IMR-90 (cell line): ENCODE measurements around the gene SLC35E2B. TPM values are rescaled to one million over a fixed set of nuclear protein-coding genes. Genes with fewer than 3 reads are reported as not detected.

ENCODE experiments used
- ATAC-seq: fragments of 200-7000 bp; cut with Tn5 transposase; 2 replicates; pipeline ENCODE4 v1.9.1; 2020; ENCODE audit warnings: low read depth, mild to moderate bottlenecking, moderate library complexity
- BruUV-seq: library from RNA; stranded (reverse); fragments of 400-500 nt; replicated peaks from 2 replicates; lab custom pipeline; 2021; lab: Mats Ljungman, UMichigan
- CTCF ChIA-PET: fragments of 300-600 bp; formaldehyde crosslinking; extraction: SDS; loops from one replicate; lab custom pipeline; 2021; ENCODE audit warnings: antibody characterized with exemption; lab: Yijun Ruan, JAX
- POLR2A ChIA-PET: fragments of 300-600 bp; sonication (Branson Sonifier 250); formaldehyde crosslinking; loops from one replicate; lab custom pipeline; 2022; ENCODE audit warnings: antibody characterized with exemption; ENCODE audit not compliant: unreplicated experiment; lab: Charles Lee
- DNase-seq: peaks from one replicate; pipeline ENCODE4 v3.0.0; 2013
- H2AFZ ChIP-seq: replicated peaks from 2 replicates; pipeline ENCODE3; 2013; ENCODE audit warnings: low read length, mild to moderate bottlenecking; ENCODE audit not compliant: poor library complexity
- H2AK5ac ChIP-seq: 2 replicates; pipeline ENCODE4 v1.6.1; 2013; ENCODE audit warnings: low read depth, low read length, inconsistent platforms
- H2AK9ac ChIP-seq: replicated peaks from 2 replicates; pipeline ENCODE3; 2013; ENCODE audit warnings: mild to moderate bottlenecking, low read depth, low read length, moderate library complexity; ENCODE audit not compliant: poor library complexity
- H2BK120ac ChIP-seq: 2 replicates; pipeline ENCODE4 v1.6.1; 2013; ENCODE audit warnings: low read depth, low read length, inconsistent platforms
- H2BK15ac ChIP-seq: 3 replicates; pipeline ENCODE4 v1.6.1; 2013; ENCODE audit warnings: low read depth, low read length, inconsistent platforms
- H2BK20ac ChIP-seq: 2 replicates; pipeline ENCODE4 v1.6.1; 2013; ENCODE audit warnings: low read depth, mild to moderate bottlenecking, inconsistent platforms, low read length, moderate library complexity
- H2BK5ac ChIP-seq: 2 replicates; pipeline ENCODE4 v1.6.1; 2013; ENCODE audit warnings: mild to moderate bottlenecking, low read depth, low read length, inconsistent platforms; ENCODE audit not compliant: poor library complexity, severe bottlenecking
- H3K14ac ChIP-seq: replicated peaks from 2 replicates; pipeline ENCODE4 v1.6.1; 2013; ENCODE audit warnings: low read depth, low read length, inconsistent platforms
- H3K18ac ChIP-seq: 2 replicates; pipeline ENCODE4 v1.6.1; 2013; ENCODE audit warnings: low read depth, low read length, control low read depth
- H3K23ac ChIP-seq: 2 replicates; pipeline ENCODE4 v1.6.1; 2013; ENCODE audit warnings: low read depth, low read length, inconsistent platforms
- H3K27ac ChIP-seq: 2 replicates; pipeline ENCODE4 v1.5.1; 2013; ENCODE audit warnings: mild to moderate bottlenecking, control low read depth, low read length; ENCODE audit not compliant: insufficient read depth
- H3K27me3 ChIP-seq: 2 replicates; pipeline ENCODE4 v1.6.1; 2013; ENCODE audit warnings: low read length; ENCODE audit not compliant: control insufficient read depth, insufficient read depth
- H3K36me3 ChIP-seq: 2 replicates; pipeline ENCODE4 v1.6.1; 2013; ENCODE audit warnings: low read length, mixed read lengths; ENCODE audit not compliant: control insufficient read depth, insufficient read depth
- H3K4ac ChIP-seq: 2 replicates; pipeline ENCODE4 v1.6.1; 2013; ENCODE audit warnings: low read depth, low read length, inconsistent platforms
- H3K4me1 ChIP-seq: 2 replicates; pipeline ENCODE4 v1.6.1; 2013; ENCODE audit warnings: low read length, mixed read lengths; ENCODE audit not compliant: control insufficient read depth, insufficient read depth
- H3K4me2 ChIP-seq: 2 replicates; pipeline ENCODE4 v1.6.1; 2013; ENCODE audit warnings: low read depth, mild to moderate bottlenecking, control low read depth, low read length, moderate library complexity
- H3K4me3 ChIP-seq: 2 replicates; pipeline ENCODE4 v1.5.1; 2013; ENCODE audit warnings: low read depth, mild to moderate bottlenecking, control low read depth, low read length, moderate library complexity; ENCODE audit not compliant: insufficient read depth
- H3K56ac ChIP-seq: 2 replicates; pipeline ENCODE4 v1.6.1; 2013; ENCODE audit warnings: low read length, inconsistent platforms; ENCODE audit not compliant: insufficient read depth; ENCODE audit errors: extremely low read depth
- H3K79me1 ChIP-seq, 2 experiments: 2 replicates each; pipeline ENCODE4 v1.6.1; 2013; ENCODE audit warnings: low read length in 2 of 2, inconsistent platforms in 1 of 2, low read depth in 1 of 2
- H3K9ac ChIP-seq: 2 replicates; pipeline ENCODE4 v1.6.1; 2013; ENCODE audit warnings: low read depth, low read length, control low read depth
- H3K9me1 ChIP-seq: 2 replicates; pipeline ENCODE4 v1.6.1; 2013; ENCODE audit warnings: low read length, inconsistent platforms; ENCODE audit not compliant: insufficient read depth
- H3K9me3 ChIP-seq: 2 replicates; pipeline ENCODE4 v1.6.1; 2013; ENCODE audit warnings: low read length; ENCODE audit not compliant: control insufficient read depth, insufficient read depth
- H4K20me1 ChIP-seq: 2 replicates; pipeline ENCODE4 v1.6.1; 2013; ENCODE audit warnings: low read length, inconsistent platforms; ENCODE audit not compliant: insufficient read depth
- H4K5ac ChIP-seq: 2 replicates; pipeline ENCODE4 v1.6.1; 2013; ENCODE audit warnings: mild to moderate bottlenecking, low read depth, low read length, control low read depth
- H4K8ac ChIP-seq, 2 experiments: 2 replicates each; pipeline ENCODE4 v1.6.1; 2013; ENCODE audit warnings: low read depth in 2 of 2, low read length in 2 of 2, control low read depth in 1 of 2, inconsistent platforms in 1 of 2
- H4K91ac ChIP-seq: 2 replicates; pipeline ENCODE4 v1.6.1; 2013; ENCODE audit warnings: low read depth, low read length, inconsistent platforms; ENCODE audit not compliant: insufficient read depth
- BHLHE40 ChIP-seq: fragments of 150-350 bp; IDR thresholded peaks from 2 replicates; pipeline ENCODE4 v1.6.1; 2016; ENCODE audit warnings: mild to moderate bottlenecking, low read depth, low read length
- MAZ ChIP-seq: IDR thresholded peaks from 2 replicates; pipeline ENCODE4 v1.6.1; 2012; ENCODE audit warnings: low read depth, mild to moderate bottlenecking, low read length, improper control_type of control experiment, moderate library complexity, borderline replicate concordance
- RCOR1 ChIP-seq: IDR thresholded peaks from 2 replicates; pipeline ENCODE4 v1.6.1; 2012; ENCODE audit warnings: mild to moderate bottlenecking, low read length, improper control_type of control experiment; ENCODE audit not compliant: insufficient replicate concordance
- USF2 ChIP-seq: fragments of 150-350 bp; IDR thresholded peaks from 2 replicates; pipeline ENCODE4 v1.6.1; 2017; ENCODE audit warnings: mild to moderate bottlenecking, antibody characterized with exemption, low read length, low read depth
- WGBS, 2 experiments: methylation state at CpG; one replicate each; pipeline versions ENCODE4 v1.1.5 to v1.1.7; 2013; ENCODE audit warnings: missing lambda C conversion rate in 2 of 2; ENCODE audit not compliant: insufficient read length in 1 of 2; ENCODE audit errors: extremely low coverage in 2 of 2; 5-methylcytosine and 5-hydroxymethylcytosine counted together
- dilution Hi-C: fragments of 300-500 bp; cut with HindIII; formaldehyde crosslinking; loops from one replicate; pipeline ENCODE4 v1.14.3; 2018; ENCODE audit warnings: low sequenced_read_pairs; ENCODE audit not compliant: unreplicated experiment
- in situ Hi-C: fragments of 300-500 bp; cut with MboI; formaldehyde crosslinking; loops from 3 replicates; pipeline ENCODE4 v1.14.3; 2019; ENCODE audit warnings: low sequenced_read_pairs, inconsistent platforms, mixed read lengths
- intact Hi-C: fragments of 100-400 bp; cut with micrococcal nuclease; formaldehyde crosslinking; loops from 2 replicates; pipeline ENCODE4 v1.10.0; 2022
- polyA plus RNA-seq, 3 experiments: library from polyadenylated mRNA; depleted of rRNA; stranded (reverse); fragments of >200 nt; gene quantifications; 2 replicates each; pipeline ENCODE4 v1.2.3, GENCODE V29; 2012; ENCODE audit warnings: low replicate concordance in 1 of 3
- total RNA-seq: library from RNA; depleted of rRNA; stranded (reverse); fragments of >200 nt; gene quantifications from 2 replicates; pipeline ENCODE4 v1.2.3, GENCODE V29; 2012

The SLC35E2B gene
- total and polyA plus RNA-seq, 2 of the 4 experiments (the other 2 are of a cell fraction): 14.9 to 30.2 TPM

GRCh38 chr1:1623631-1624442 is 68.8 kb downstream of the SLC35E2B start:
- Histone ChIP-seq H3K14ac (no peak overlapping the region), H3K23ac (no peak overlapping the region), H3K27ac (no peak overlapping the region), H2AK5ac (no peak overlapping the region), H4K20me1 (peaks cover 30% of the 10 kb centered on the region), H3K4me3 (no peak overlapping the region), H3K4me2 (no peak overlapping the region), H3K9ac (no peak overlapping the region), H4K91ac (no peak overlapping the region), H2BK5ac (no peak overlapping the region), H4K8ac (no peak overlapping the region), H3K79me1 (peaks cover 0 to 24% of the 10 kb centered on the region in 2 experiments; a peak in 2 of 4 replicates), H3K9me3 (no peaks in the 10 kb centered on the region), H3K4ac (no peak overlapping the region), H3K18ac (no peak overlapping the region), H2BK15ac (no peak overlapping the region), H2AFZ (peak overlapping the region; percentile 32), H3K9me1 (no peaks in the 10 kb centered on the region), H2AK9ac (peak overlapping the region; percentile 42), H3K56ac (no peak overlapping the region), H3K27me3 (no peaks in the 10 kb centered on the region), H4K5ac (no peak overlapping the region), H3K4me1 (peaks cover 3% of the 10 kb centered on the region; the same call in 1 of the 2 replicates), H2BK120ac (no peak overlapping the region), H2BK20ac (no peak overlapping the region), H3K36me3 (peaks cover 29% of the 10 kb centered on the region)
- 95% methylated on average over 30 of the region's 51 CpGs; no CpG with 5 or more reads in 1 of the 2 experiments for WGBS, 2 experiments
- DNase-seq (no peak), ATAC-seq (no peak)
- CTCF ChIA-PET: interaction anchor here (0.6 kb wide), 1 partner anchor 265 kb away, joined by 4 read pairs; no protein-coding TSS in a partner anchor
- TF ChIP-seq USF2: no peak
- no peak for TF ChIP-seq RCOR1
- no peak for TF ChIP-seq MAZ
- TF ChIP-seq BHLHE40: no peak
- no TSS peak for BruUV-seq
- intact Hi-C loops (no loop called here), in situ Hi-C loops (no loop called here), dilution Hi-C loops (no loop called here)
- POLR2A ChIA-PET: no interaction called here
